HG03064 (cell line): ENCODE data around the gene CCDC191.

Experiments
- ATAC-seq: cut with Tn5 transposase; IDR thresholded peaks from one replicate; pipeline ENCODE4 v1.9.1; 2021; ENCODE audit warnings: low read depth; ENCODE audit not compliant: unreplicated experiment

CCDC191 gene

GRCh38 chr3:114056130-114057010 is at the start of gene CCDC191, which contains the start of gene QTRT2:
CCDC191 (minus strand) TSS chr3:114056526; CDS start chr3:114056466, 60 bp downstream.
QTRT2 (plus strand) TSS chr3:114056737; CDS start chr3:114065258, 8,521 bp downstream.
- ATAC-seq = peak; percentile 97

GRCh38 chr3:114104414-114104813 is 48.1 kb upstream of the CCDC191 start:
- ATAC-seq = no peak

- no peak for ATAC-seq
Measured at GRCh38 chr3:114103858-114104257, 47.5 kb upstream of the CCDC191 start.

GRCh38 chr3:114103181-114103580 is 46.9 kb upstream of the CCDC191 start:
- ATAC-seq = no peak

GRCh38 chr3:114101101-114101500 is 44.8 kb upstream of the CCDC191 start:
- ATAC-seq = no peak

- no peak for ATAC-seq
Measured at GRCh38 chr3:114095796-114096195, 39.5 kb upstream of the CCDC191 start.

GRCh38 chr3:114093596-114093995 is 37.3 kb upstream of the CCDC191 start:
- ATAC-seq = no peak

- no peak for ATAC-seq
Measured at GRCh38 chr3:114093016-114093380, 36.7 kb upstream of the CCDC191 start.

- no peak for ATAC-seq
Measured at GRCh38 chr3:114092151-114093015, 36.1 kb upstream of the CCDC191 start.

GRCh38 chr3:114089675-114090074 is 33.3 kb upstream of the CCDC191 start:
- no peak for ATAC-seq

GRCh38 chr3:114086356-114086755 is 30.0 kb upstream of the CCDC191 start:
- ATAC-seq = no peak

- no peak for ATAC-seq
Measured at GRCh38 chr3:114083112-114083511, 26.8 kb upstream of the CCDC191 start.

GRCh38 chr3:114081037-114081436 is 24.7 kb upstream of the CCDC191 start:
- ATAC-seq = no peak

GRCh38 chr3:114080201-114080600 is 23.9 kb upstream of the CCDC191 start:
- ATAC-seq = no peak

- ATAC-seq = no peak
Measured at GRCh38 chr3:114079761-114080160, 23.4 kb upstream of the CCDC191 start.

GRCh38 chr3:114078126-114078525 is 21.8 kb upstream of the CCDC191 start:
- no peak for ATAC-seq

- ATAC-seq = no peak
Measured at GRCh38 chr3:114076711-114077110, 20.4 kb upstream of the CCDC191 start.

GRCh38 chr3:114071786-114072185 is 15.5 kb upstream of the CCDC191 start:
- ATAC-seq = no peak

GRCh38 chr3:114068336-114068735 is 12.0 kb upstream of the CCDC191 start:
- no peak for ATAC-seq

- ATAC-seq = no peak
Measured at GRCh38 chr3:114067804-114068203, 11.5 kb upstream of the CCDC191 start.

GRCh38 chr3:114060906-114061655 is 4.8 kb upstream of the CCDC191 start:
- no peak for ATAC-seq
